Skeletal muscle cell (primary cell): ENCODE measurements around the gene HAX1.
"Not testable (repeated sequence)": the region's sequence is repeated elsewhere in the genome, so short reads cannot be mapped to it uniquely, and the experiment has no call there.

ENCODE experiments used
- DNase-seq: peaks from one replicate; pipeline ENCODE4 v3.0.0-alpha.2; 2010; ENCODE audit warnings: low read depth
- H3K4me3 ChIP-seq: 2 replicates; pipeline ENCODE4 v1.5.1; 2011; ENCODE audit warnings: low read depth, mild to moderate bottlenecking, control low read depth, low read length, moderate library complexity

HAX1 gene

DNA sequence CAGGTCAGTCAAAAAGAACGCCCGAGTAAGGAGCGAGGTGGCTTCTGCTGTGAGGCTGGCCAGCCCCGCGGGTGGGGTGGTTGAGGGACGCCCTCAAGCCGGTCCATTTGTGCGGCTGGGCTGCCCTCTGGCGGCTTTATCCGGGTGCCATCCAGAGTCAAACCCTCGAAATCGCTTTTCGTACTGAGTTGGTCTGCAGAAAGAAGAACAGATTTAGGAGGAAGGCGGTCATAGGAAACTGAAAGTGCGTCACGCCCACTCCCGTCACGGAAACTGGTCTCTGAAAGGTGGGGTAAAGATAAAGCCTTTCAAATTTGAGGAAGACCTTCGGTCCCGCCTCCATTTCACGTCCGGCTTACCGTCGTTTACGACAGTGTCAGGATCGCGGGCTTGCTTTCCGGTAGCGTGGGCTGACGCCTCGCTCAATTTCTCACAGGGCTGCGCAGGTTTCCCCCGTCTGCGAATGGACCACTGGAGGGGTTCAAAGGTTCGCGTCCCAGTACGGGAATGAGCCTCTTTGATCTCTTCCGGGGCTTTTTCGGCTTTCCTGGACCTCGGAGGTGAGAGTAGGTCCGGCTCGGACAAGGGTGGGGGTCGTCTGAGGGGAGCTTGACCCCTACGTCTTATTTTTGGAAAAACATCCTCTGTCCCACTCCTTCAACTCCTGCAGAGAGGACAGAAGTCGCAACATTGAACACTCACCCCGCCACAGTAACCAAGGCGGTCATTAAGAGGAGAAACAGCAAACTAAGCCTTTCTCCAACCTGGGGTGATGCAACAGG is at the start of gene HAX1:
Gene HAX1, plus strand, starts transcription at position 413 of the 782 bp plus-strand sequence. Its CDS starts 95 bp downstream, at position 508.
- DNase-seq = peak; percentile 86
- H3K4me3 ChIP-seq = peak within 1 kb of the TSS; percentile 73

DNA sequence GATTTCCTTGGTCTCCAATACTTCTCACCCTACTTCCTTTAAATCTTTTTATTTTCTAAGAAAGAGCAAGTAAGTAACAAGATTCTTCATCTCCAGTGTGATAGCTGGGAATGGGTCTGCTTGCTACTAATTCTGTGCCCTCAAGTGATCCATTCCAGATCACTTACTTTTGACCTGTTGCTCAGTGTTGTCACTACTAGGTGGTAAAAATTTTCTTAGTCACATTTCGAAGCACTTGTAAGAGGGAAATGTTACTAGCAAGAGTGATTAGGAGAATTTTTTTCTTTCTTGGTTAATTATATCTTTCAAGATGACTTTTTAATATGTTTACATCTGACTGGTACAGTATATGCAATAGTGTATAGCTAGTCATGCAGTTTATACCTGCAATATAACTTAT is 49.5 kb upstream of the HAX1 start:
- no peak for DNase-seq
- H3K4me3 ChIP-seq = no peak overlapping the region

DNA sequence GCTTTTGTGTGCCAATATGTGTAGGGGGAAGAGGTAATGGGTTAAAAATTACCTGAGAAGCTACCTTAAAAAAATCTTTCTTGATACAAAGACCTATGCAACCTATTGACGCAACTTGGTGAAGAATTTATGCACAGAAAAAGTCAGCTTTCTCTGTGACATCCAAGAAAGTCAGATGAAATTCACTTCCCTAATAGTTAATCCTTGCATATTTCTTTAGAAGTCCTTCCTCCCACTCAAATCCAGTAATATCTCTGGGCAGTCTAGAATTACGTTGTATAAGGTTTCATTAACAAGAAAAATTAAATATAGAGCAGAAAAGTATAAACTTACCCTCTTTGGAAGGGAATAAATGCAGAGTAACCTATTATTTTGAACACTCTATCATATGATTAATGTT is 48.8 kb upstream of the HAX1 start:
- DNase-seq = no peak
- no peak overlapping the region for H3K4me3 ChIP-seq

DNA sequence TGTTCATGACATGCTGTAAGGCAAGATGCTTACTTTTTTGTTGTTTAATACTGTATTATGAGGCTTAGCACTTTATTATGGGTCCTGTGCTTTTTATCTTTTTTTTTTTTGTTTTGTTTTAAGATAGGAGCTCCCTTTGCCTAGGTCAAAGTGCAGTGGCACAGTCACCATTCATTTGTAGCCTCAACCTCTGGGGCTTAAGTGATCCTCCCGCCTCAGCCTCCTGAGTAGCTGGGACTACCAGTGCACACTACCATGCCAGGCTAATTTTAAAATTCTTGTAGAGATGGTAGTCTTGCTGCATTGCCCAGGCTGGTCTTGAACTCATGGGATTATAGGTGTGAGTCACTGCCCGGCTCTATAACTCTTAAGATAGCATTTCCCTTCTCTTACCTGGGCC is 47.1 kb upstream of the HAX1 start:
- DNase-seq = no peak
- no peak overlapping the region for H3K4me3 ChIP-seq

DNA sequence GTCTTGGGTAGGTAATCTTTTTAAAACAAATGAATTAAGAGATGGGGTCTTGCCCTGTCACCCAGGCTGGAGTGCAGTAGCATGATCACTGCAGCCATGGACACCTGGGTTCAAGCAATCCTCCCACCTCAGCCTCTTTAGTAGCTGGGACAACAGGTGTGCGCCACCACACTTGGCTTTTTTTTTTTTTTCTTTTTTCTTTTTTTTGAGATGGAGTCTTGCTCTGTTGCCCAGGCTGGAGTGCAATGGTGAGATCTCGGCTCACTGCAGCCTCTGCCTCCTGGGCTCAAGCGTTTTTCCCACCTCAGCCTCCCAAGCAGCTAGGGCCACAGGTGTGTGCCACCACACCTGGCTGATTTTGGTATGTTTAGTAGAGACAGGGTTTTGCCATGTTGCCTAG is 41.3 kb upstream of the HAX1 start:
- H3K4me3 ChIP-seq, DNase-seq: not testable (repeated sequence)

DNA sequence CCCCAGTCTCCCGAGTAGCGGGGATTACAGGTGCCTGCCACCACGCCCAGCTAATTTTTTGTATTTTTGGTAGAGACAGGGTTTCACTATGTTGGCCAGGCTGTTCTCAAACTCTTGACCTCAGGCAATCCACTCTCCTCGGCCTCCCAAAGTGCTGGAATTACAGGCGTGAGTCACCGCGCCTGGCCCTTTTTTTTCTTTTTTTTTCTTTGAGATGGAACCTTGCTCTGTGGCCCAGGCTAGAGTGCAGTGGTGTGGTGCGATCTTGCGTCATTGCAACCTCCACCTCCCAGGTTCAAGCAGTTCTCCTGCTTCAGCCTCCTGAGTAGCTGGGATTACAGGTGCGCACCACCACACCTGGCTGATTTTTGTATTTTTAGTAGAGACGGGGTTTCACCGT is 39.3 kb upstream of the HAX1 start:
- not testable (repeated sequence) for DNase-seq, H3K4me3 ChIP-seq

DNA sequence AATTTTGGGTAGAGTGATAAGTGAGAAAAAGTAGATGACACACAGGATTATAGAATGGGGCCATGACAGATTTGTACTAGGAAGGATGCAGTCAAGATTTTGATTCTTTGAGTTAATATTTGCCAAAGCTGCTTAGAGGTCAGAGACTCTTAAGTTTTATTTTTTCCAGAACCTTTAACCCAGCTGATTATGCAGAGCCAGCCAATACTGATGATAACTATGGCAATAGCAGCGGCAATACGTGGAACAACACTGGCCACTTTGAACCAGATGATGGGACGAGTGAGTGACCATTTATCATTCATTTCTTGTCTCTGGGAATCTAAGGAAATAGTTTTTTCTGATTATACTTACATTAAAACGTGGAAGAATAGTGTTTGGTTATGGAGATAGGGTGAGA is 35.6 kb upstream of the HAX1 start:
- no peak for DNase-seq
- no peak overlapping the region for H3K4me3 ChIP-seq

DNA sequence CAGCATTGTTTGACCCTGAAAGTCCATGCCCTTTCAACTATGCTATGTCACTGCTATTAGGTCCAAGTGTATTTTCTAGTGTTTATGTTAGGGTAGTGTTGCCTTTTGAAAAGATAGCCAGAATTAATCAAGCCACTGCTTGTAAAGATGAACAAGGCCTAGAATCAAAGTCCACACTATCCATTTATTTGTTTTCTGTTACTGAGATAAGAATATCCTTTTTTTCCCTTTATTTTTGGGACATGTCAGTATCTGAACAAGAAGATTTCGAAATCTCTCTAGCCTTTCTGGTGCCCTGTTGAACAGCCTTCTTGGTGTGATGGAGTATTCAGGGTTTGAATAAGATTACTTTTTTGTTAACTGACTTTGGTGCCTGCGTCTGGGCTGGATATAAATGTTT is 35.0 kb upstream of the HAX1 start:
- no peak for DNase-seq
- no peak overlapping the region for H3K4me3 ChIP-seq

DNA sequence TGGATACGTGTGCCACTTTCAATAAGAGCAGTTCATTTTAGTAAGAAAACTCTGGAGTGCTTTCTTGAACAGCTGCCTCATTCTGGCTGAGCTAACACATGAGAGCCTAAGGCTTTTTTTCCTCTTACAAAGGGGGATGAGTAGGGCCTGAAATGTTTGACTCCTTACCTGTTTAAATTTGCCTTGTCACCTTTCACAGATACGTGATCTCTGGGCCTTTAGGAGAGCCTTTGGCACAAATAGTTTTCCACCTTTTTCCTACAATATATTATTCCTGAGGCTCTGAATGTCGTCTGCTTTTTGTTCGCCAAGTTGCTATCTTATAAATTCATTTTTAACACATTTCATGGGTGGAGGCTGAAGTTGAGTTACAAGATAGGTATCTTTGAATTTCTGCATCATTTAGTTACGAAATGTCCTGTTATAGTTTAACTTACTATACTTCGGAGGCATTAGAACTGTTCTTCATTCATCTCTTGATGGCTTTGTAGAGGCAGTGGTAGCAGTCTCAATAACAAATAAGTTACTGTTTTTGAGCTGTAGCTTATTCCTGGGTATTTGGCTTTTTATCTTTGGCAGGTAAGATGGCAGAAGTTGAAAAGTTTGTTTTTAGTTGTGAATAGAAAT is 34.4 kb upstream of the HAX1 start:
- no peak overlapping the region for H3K4me3 ChIP-seq
- DNase-seq = no peak

DNA sequence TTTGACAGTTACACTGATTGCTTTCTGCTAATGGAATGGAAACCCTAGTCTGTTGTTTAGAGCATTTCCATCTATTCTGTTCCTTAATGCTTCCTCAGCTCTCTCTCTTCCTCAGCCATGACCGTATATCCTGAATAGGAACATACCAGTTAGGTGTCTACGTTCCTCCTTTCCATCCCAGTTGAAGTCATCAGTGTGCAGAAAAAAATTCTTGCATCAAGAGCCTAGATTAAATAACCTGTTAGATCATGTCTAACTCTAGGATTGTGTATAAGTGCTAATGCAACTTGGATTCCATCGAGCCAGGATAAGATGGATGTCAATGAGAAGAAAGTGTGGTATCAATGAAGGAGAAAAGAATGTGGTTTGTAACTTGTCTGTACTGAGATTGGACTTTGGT is 32.9 kb upstream of the HAX1 start:
- H3K4me3 ChIP-seq = no peak overlapping the region
- no peak for DNase-seq

DNA sequence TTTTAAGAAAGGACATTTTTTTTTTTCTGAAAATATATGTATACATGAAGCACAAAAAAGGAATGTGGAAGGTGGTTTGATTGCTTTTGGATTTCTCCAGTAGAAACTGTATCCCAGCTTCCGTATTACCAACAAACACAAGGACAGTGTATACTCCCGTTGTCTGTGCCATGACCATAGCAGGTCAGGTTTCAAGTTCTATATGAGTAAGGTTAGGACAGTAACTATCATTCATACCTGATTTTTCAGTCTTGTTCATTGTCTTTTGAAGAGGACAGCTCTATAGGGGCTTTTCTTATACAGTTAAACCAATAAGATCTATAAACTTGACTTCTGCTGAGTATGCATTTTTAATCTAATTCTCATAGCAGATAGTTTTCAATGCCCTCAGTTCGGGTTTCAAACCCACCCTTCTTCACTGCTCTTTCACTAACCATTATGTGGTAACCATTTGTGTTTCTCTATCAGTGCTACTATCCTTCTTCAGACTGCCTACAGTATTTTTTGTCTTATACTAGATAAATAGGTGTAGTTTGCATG is 32.1 kb upstream of the HAX1 start:
- DNase-seq = no peak
- H3K4me3 ChIP-seq = no peak overlapping the region

DNA sequence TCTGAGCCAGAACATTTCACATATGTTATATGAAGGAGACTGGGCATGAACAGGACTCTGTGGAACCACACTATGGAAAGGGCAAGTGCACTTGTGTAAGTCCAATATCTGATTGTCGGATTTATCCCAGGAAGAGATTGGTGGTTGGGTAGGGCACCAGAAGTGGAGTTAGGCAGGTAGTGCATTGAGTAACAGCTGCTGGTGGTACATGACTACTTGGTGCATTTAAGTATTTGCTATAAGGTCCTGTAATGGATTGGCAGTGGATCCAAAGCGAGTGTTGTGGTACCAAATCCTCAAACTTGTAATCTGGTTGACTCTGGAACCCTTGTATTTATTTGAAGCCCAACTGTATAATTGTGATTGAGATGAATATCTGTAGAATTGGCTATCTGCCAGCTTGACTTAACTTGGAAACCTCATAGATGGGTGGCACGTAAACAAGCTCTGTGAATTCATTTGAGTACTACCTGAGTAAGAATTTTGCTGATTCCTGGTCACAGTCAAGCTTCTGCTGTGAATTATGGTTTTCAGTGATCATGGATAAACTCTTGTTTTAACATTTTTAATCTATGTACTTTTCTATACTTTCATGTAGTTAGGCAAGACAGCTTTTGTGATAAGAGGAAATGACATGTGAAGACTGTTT is 30.6 kb upstream of the HAX1 start:
- DNase-seq = no peak
- no peak overlapping the region for H3K4me3 ChIP-seq

DNA sequence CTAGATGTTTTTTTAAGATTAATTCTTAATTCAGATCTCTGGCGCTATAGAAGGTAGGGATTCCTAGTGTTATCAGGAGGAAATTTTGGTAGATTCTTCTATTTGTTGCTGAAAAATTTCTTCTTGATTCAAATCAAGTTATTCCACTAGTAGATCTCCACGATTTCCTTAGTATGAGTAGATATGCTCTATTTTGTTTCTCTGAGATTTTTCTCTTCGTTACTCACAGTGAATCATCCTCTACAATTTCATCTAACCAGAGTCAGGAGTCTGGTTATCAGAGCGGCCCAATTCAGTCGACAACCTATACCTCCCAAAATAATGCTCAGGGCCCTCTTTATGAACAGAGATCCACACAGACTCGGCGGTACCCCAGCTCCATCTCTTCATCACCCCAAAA is 18.8 kb upstream of the HAX1 start:
- H3K4me3 ChIP-seq = no peak overlapping the region
- no peak for DNase-seq

DNA sequence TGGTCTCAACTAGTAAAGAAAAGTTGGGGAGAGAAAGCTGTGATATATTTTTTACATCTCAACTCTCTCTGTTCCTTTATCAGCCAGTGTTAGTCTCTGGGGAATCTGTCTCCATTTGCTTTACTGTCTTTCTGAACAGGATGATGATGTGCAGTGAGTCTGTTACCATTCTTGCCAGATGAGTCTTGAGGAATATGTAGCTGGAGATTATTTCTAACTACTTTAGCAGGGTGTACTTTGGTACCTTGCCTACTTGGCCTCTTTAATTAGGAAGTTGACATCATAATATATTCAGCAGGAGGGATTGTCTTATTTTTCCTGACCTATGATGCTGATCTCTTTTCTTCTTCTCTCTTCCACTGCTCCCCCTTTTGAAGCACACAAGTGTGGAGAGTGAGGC is 15.7 kb upstream of the HAX1 start:
- no peak overlapping the region for H3K4me3 ChIP-seq
- no peak for DNase-seq

DNA sequence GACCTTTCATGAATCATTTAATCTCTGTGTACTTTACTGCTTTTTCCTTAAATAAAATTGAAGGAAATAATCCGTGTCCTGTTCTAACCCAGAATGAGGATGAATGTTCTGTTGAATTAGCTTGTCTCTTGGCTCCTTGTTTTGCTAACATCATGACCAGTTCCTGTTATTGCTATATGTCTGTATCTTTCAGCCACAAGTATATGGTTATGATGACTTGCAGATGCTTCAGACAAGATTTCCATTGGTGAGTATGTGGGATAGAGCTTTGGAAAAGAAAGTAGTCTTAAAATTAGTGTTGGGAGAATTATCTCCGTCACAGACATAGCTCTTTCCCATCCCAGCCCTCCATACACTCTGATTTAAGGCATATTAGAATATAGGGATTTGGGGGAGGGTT is 13.6 kb upstream of the HAX1 start:
- DNase-seq = no peak
- no peak overlapping the region for H3K4me3 ChIP-seq

DNA sequence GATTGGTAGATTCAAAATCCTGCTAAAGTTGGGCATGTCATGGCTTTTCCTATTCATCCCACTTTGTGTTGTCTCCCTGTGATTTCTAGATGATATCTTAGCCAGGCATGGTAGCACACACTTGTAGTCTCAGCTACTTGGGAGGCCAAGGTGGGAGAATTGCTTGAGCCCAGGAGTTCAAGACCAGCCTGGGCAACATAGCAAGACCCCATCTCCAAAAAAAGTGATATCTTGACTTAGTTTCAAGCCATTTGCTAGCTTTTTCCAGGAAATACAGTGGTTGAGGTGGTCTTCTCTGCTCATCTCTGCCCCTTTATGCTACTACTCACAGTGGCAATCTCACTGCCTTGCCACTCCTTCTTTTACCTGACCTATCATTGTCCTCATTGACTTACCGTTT is 12.3 kb upstream of the HAX1 start:
- no peak for DNase-seq
- no peak overlapping the region for H3K4me3 ChIP-seq

DNA sequence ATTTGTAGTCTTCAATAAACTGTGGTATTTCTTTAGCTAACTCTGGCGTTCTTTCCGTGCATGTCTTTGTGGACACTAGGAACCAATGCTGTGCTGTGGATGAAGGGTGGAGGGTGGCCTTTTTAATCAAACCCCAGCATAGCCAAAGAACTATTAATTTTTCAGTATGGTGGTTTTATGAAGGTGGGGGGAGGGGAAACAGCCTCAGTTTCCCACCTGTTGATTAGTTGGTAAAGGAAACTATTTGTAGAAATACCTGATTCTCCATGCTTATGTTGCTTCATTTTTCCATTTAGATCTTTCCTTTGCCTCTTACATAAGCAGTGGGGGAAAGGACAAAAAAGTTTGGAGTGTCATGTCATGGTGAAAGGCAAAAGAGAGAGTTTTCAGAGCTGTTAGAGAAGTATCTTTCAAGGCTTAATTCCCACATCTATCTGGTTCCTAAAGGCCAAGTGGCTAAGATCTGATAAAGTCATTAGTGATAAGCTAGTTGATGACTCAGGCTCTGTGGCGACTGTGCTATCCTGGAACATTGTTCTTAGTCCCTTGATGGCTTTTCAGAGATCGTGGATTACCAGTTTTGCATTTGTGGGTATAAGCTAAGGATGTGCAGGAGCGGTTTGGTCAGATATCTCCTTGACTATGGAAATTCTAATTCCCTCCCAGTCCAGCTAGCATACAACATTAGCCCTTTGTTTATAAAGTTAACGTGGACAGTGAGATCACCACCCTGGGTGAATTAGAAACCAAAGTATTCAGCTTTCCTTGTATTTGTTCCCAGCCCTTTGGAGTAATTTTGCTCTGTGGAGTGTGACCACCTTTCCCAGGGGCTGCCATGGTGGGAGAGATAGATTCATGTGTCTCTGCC is 8.7 kb upstream of the HAX1 start:
- no peak overlapping the region for H3K4me3 ChIP-seq
- DNase-seq = no peak

DNA sequence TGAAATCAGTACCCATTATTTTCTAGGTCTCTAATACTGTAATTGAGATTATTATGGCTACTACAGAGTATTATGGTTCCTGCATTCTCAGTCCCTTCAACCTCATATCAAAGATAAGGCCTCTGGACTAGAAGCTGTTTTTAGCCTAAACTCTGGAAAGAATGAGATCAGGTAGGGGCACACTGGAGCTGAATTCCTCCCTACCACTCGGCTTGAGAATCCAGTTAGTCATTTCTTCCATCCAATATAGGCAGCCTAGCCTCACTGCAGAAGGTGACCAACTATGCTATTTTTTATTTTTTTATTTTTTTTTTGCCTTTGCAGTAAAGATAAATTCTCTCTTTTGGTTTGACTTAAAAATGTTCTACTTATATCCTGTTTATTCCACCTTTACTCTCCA is 8.0 kb upstream of the HAX1 start:
- DNase-seq = no peak
- no peak overlapping the region for H3K4me3 ChIP-seq

DNA sequence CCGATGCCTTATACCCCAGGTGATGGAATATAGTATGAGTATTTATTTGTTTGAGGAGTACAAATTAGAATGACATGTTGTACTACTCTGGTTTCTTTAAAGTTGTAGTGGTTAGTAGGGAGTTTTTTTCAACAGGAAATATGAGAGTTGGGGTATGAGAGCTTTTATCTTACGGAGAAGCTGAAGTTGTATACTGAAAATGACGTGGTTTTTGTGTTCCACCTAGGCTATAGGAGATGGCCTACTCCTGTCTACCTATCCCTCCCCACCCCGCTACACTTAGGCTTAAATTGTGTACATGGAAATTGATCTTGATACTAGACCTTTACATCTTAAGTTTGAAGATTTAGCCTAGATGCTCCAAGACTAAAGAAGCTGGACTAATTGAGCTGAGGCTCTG is 6.8 kb upstream of the HAX1 start:
- H3K4me3 ChIP-seq = no peak overlapping the region
- DNase-seq = no peak

DNA sequence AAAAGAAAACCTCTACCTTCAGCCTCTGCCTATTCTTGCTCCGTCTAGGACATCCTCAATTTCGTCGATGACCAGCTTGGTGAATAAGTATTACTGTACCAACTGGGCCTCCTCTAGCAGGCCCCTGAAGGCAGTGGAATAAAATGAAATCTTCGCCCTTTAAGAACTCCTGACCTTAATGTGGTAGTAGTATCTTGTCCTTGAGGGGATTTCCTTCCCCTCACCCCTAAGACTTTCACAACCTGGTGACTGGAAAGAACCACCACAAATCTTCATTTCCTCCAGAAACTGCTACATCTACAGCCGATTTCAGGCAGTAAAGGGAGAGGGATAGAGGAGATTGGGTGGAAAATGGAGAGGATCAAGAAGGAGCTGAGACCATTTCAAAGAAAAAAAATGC is 1.6 kb upstream of the HAX1 start:
- no peak overlapping the region for H3K4me3 ChIP-seq
- DNase-seq = no peak
